Urinary bladder (tissue), 4 donors: Measurements from ENCODE around the gene SLC19A3. TPM values are rescaled to one million over a fixed set of nuclear protein-coding genes. Genes with fewer than 3 reads are reported as not detected.

Experiments
- DNase-seq: peaks from one replicate; pipeline ENCODE4 v3.0.0-alpha.2; 2015; ENCODE audit errors: extremely low spot score
- H3K27ac ChIP-seq: one replicate; pipeline ENCODE4 v1.5.1; 2013; ENCODE audit warnings: low read depth, mild to moderate bottlenecking, moderate library complexity
- H3K36me3 ChIP-seq: one replicate; pipeline ENCODE4 v1.6.1; 2013; ENCODE audit warnings: mild to moderate bottlenecking, moderate library complexity; ENCODE audit not compliant: insufficient read depth
- H3K4me1 ChIP-seq: one replicate; pipeline ENCODE4 v1.6.1; 2013; ENCODE audit warnings: mild to moderate bottlenecking, moderate library complexity; ENCODE audit not compliant: insufficient read depth
- H3K4me3 ChIP-seq: one replicate; pipeline ENCODE4 v1.5.1; 2013; ENCODE audit warnings: low read depth, low read length
- WGBS: extraction: QIAGEN DNeasy Blood & Tissue Kit; methylation state at CpG from one replicate; pipeline ENCODE4 v1.1.7; 2013; 5-methylcytosine and 5-hydroxymethylcytosine counted together
- polyA plus RNA-seq: library from polyadenylated mRNA; stranded (reverse); fragments of 200-250 nt; gene quantifications from one replicate; pipeline ENCODE4 v1.2.3, GENCODE V29; 2013
- small RNA-seq: library from RNA; depleted of rRNA; stranded (forward); fragments of <200 nt; gene quantifications from one replicate; pipeline ENCODE3, GENCODE V24; 2014
- total RNA-seq: library from RNA; depleted of rRNA; stranded (reverse); fragments of >200 nt; gene quantifications from one replicate; pipeline ENCODE4 v1.2.3, GENCODE V29; 2014
- donor health status: healthy with polysubstance abuse.
- donor health status: healthy.

SLC19A3 gene
- total and polyA plus RNA-seq, 2 donors = 1.4 TPM

DNA sequence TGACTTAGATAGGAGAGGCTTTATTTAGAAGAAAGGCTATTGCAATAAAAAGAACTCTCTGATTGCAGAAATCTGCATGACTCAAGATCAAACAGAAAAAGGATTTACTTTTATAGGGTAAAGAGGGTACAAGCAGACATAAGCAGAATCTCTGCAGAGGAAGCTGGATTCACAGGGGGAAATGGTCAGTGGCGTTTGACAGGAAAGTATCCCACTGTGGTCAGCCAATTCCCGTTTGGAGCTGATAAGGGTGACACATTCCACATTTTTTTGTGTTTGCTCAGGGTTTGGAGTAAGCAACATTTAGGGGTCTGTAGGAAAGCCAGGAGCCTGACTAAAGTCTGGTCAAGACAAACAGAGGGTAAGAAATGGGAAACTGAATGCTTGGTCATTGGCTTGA, 75.2 kb downstream of the SLC19A3 start:
- Histone ChIP-seq H3K4me3 (no peak overlapping the region), H3K27ac (no peak overlapping the region), H3K4me1 (no peaks in the 10 kb centered on the region), H3K36me3 (no peaks in the 10 kb centered on the region)
- DNase-seq = no peak
- WGBS = 10% methylated on average over 2 of the region's 2 CpGs

DNA sequence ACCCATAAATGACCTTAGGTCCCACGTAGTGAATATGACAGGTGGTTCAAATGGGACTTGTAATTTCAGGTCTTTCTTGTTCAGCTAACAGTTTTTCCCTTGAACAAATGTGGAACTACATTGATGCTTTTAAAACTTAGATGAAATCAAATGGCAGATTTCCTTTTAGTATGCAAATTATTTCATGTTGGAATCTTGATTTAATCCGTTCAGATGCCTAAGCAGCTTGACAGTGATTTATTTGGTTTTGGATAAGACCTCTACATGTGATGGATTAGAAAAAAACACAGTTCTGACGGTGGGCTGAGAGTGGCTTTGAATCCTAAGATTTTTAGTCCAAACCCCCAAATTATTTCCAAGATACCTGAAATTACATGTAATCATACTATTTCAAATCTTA, 83.6 kb downstream of the SLC19A3 start:
- WGBS = 56% methylated on average over 3 of the region's 3 CpGs
- H3K27ac ChIP-seq = no peak overlapping the region
- no peaks in the 10 kb centered on the region for H3K36me3 ChIP-seq
- H3K4me1 ChIP-seq = no peaks in the 10 kb centered on the region
- H3K4me3 ChIP-seq = no peak overlapping the region
- no peak for DNase-seq

Small RNA genes lying within 50 kb of the gene (small RNA-seq; reads per million reads assigned to genes)
- gene RNA5SP121 = not detected

Other genes with a start within 250 kb of the SLC19A3 start
- 49.0 TPM for gene AGFG1, start 245.9 kb downstream of the SLC19A3 start, total RNA-seq
- 46.4 TPM for gene AGFG1, start 245.9 kb downstream of the SLC19A3 start, polyA plus RNA-seq
- gene SCYGR2, start 119.1 kb downstream of the SLC19A3 start, total RNA-seq = not detected
- gene SCYGR2, start 119.1 kb downstream of the SLC19A3 start, polyA plus RNA-seq = not detected
- not detected for gene SCYGR3, start 103.2 kb downstream of the SLC19A3 start, total RNA-seq
- gene SCYGR3, start 103.2 kb downstream of the SLC19A3 start, polyA plus RNA-seq = not detected
- gene SCYGR4, start 100.5 kb downstream of the SLC19A3 start, total RNA-seq = not detected
- gene SCYGR4, start 100.5 kb downstream of the SLC19A3 start, polyA plus RNA-seq = not detected
- not detected for gene SCYGR5, start 51.2 kb downstream of the SLC19A3 start, total RNA-seq
- not detected for gene SCYGR5, start 51.2 kb downstream of the SLC19A3 start, polyA plus RNA-seq
- not detected for gene SCYGR6, start 6.7 kb upstream of the SLC19A3 start, total RNA-seq
- not detected for gene SCYGR6, start 6.7 kb upstream of the SLC19A3 start, polyA plus RNA-seq
- gene SCYGR7, start 10.3 kb upstream of the SLC19A3 start, total RNA-seq = not detected
- gene SCYGR7, start 10.3 kb upstream of the SLC19A3 start, polyA plus RNA-seq = not detected
- not detected for gene SCYGR8, start 27.9 kb upstream of the SLC19A3 start, total RNA-seq
- not detected for gene SCYGR8, start 27.9 kb upstream of the SLC19A3 start, polyA plus RNA-seq
- not detected for gene CCL20, start 95.8 kb upstream of the SLC19A3 start, total RNA-seq
- gene CCL20, start 95.8 kb upstream of the SLC19A3 start, polyA plus RNA-seq = 1.5 TPM
- gene DAW1, start 153.6 kb upstream of the SLC19A3 start, total RNA-seq = 0.16 TPM
- not detected for gene DAW1, start 153.6 kb upstream of the SLC19A3 start, polyA plus RNA-seq